COLO829 (cell line): ENCODE data around the gene TREML4.
A peak's percentile ranks its signal among the peaks of the same experiment; 100 is the strongest.
"Not testable (repeated sequence)": the region's sequence is repeated elsewhere in the genome, so short reads cannot be mapped to it uniquely, and the experiment has no call there.

ENCODE experiments used
- DNase-seq: peaks from one replicate; pipeline ENCODE4 v3.0.0; 2012; ENCODE audit warnings: low spot score

TREML4 gene, protein sequence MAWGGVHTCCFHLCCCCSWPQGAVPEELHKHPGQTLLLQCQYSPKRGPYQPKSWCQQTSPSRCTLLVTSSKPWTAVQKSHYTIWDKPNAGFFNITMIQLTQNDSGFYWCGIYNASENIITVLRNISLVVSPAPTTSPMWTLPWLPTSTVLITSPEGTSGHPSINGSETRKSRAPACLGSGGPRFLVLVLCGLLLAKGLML

DNA sequence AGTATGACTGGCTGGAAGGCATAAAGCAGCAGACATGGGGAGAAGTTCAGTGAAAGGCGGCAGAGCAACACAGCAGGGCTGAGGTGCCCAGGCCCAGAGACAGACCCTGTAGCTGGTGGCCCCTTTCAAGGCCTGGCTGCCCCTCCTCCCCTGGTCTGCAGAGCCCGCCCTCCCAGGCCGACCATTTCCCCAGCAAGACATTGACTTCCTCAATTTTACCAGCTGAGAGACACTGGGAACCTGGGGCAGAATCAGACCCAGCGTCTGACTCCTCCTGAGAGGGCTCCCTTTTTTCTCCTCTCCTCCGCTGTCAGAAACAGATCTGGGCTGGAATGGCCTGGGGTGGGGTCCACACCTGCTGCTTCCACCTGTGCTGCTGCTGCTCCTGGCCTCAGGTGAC is at the start of gene TREML4:
Gene TREML4, plus strand, starts transcription at position 254 of the 400 bp plus-strand sequence. Its CDS starts 79 bp downstream, at position 333.
- DNase-seq = no peak

DNA sequence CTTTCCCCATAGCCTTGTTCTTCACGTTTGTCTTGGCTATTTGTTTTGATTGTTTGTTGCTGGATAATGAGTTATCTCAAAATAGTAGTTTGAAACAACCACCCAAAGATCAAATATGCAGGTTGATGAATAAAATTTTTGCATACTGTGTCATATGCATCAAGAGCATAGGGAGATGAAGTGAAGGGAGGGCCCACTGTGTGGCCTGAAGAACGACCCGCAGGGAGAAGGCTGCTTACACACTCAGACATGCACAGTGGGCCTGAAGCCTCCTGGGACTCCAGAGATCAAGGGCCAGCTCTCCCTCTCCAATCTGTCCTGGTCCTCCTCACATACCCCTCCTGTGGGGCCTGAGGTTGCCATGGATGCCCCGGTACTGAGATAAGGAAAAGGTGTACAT is 49.0 kb upstream of the TREML4 start:
- DNase-seq = no peak

DNA sequence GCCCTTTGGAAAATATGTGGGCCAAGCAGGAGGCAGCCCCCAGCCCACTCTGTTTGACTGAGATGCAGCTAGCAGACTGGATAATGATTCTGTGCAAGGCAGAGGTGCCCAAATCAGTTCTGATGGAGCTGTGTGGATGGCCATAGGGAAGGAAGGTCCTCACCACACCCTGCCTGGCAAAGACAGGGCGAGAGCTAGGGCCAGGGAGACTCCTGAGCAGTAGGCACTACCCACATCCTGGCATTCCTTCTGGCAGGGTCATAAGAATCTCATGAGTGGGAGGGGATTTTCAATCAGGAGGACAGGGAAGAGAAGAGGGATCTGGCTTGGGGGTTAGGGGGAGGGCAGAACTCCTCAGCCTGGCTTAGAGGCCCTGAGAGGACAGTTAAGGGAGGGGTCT is 46.6 kb upstream of the TREML4 start:
- no peak for DNase-seq

DNA sequence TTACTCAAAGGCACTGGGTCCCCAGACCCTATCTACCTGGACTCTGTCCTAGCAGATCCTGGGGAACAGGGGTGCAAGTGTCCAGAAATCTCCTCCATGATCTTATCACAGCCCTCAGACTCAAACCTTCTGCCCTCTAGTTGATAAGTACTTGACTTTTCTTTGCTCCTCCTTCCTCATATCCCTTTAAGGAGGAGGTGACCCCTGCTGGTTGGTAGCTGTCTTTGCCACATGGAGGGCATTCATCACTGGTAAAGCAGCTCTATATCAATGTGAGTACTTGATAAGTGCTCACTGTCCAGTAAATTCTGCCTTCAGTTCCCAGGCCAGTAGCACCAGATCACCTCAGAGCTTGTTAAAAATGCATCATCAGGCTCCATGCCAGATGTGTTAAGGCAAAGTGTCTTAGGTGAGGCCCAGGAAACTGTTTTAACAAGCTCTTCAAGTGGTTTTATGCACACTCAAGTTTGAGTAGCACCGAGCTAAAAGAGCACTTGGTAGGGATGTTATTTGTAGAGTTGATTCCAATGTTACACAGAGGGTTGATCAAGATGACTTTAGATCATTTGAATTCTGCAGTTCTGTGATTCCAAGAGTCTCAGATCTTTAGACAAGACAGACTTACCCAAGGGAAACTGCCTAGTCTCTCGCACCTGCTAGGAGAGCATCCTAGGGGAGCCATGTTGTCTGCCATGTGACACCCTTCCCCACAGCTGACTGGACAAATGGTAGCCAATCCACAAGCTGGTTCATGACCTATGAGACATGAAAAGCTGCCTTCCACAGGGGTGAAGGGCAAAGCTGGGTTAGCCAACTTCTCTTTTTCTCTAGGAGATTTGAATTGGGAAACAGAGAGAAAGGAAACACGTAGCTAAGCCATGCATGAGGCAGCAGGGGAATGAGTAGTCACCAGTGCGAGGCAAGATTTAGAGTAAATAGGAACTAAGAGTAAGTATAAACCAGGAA is 45.8 kb upstream of the TREML4 start:
- peak; percentile 76 for DNase-seq

DNA sequence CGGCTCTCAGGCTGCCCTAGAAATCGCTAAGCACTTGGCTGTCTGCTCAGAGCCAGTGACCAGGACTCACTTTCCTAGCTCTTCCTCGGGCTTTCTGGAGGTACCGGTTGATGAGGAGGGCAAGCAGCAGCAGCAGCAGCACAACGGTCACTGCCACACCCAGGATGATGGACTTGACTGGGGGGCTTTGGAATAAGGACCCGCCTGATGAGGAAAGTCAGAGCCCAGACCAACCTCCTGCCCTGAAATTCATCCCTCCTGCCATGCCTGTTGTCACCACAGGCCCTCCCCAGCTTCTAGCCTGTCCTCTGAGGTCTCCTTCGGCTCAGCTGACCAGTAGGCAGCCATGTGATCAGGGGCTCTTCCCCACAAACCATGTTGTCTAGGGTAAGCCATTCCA is 43.4 kb upstream of the TREML4 start:
- no peak for DNase-seq

DNA sequence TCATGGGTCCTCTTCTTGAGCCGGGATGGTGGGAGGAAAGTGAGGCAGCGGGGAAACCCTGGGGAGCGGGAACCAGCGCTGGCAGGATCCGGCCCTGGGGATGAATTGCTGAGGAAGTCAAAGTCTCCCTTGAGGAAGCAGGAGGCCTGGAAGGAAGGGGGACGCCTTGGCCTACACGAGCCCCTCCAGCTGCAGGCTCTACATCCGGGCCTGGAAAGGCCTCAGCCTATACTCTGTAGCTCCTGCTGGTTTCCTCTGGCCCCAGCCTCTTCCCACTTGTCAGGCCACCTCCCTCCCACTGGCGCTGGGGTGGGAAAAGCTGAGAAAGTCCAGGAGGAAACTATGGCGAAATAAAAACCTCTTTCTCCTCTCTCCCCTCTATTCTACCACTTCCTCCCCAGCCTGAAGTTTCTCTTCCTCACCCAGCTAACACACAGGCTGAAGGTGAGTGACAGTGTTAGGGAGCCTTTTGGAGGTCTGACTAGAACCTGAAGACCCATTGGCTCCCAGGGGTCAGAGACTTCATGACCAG is 42.1 kb upstream of the TREML4 start:
- no peak for DNase-seq

DNA sequence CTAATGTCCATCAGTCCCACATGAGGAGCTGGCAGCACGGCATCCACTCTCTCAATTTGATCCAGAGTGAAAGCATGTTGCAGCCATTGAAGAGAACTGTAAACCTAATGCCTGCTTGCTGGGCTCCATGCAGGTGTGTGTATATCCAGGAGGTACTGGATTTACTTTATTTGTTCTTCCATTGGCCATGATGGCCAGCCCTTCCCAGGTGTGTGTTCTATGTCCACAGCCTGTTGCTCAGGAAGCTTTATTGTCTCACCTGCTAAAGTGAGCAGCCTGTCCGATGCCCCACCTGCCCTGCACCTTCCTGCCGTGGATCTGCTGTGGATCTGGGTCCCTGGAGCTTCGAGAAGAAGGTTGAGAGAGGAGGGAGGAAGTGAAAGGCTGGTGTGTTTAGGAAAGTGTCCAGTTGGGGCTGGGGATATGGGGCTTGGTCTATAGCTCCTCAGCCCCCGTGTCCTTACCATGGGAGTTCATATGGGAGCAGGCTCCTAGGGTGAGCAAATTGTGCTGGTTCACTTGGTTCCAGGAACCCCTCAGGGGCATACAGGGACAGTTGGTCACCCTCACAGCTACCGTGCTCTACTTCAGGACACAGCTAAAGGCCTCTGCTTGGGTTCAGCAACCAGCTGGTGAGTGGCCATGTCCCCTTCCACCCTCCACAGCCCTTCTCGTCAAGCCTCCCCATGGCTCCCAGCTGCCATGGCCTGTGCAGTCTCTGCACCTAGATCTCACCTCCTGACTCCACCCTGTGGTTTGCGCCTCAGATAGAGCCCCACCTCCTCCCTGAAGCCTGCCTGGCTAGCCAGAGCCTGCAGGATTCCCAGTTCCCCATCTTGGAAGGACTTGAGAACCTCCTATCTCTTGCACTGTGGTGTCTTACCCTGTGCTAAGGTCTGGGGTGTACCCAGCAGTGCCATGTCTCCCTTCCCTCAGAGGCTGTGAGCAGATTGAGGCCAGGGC is 39.9 kb upstream of the TREML4 start:
- no peak for DNase-seq

DNA sequence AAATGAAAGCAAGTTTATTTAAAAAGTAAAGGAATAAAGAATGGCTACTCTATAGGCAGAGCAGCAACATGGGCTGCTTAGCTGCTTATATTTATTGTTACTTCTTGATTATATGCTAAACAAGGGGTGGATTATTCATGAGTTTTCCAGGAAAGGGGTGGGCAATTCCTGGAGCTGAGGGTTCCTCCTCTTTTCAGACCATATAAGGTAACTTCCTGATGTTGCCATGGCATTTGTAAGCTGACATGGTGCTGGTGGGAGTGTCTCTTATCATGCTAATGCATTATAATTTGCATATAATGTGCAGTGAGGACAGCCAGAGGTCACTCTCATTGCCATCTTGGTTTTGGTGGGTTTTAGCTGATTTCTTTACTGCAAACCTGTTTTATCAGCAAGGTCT is 39.1 kb upstream of the TREML4 start:
- not testable (repeated sequence) for DNase-seq

DNA sequence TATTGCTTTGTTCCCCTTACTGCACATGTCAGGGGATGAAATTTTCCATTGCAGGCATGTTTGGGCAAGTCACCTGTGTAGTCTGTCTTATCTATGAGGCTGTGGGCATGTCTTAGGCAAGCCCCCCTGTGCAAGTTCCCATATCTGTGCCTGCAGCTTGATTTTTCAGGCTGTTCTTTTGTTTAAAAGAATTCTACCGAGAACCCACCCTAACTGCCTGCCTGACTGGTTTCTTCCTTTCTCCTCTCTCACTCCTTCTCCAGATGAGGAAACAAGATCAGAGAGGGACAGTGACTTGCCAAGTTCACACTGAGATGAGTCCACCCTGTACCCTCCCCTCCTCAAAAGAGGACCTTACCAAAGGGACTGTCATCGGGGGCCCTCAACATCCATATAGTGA is 38.2 kb upstream of the TREML4 start:
- DNase-seq = no peak

DNA sequence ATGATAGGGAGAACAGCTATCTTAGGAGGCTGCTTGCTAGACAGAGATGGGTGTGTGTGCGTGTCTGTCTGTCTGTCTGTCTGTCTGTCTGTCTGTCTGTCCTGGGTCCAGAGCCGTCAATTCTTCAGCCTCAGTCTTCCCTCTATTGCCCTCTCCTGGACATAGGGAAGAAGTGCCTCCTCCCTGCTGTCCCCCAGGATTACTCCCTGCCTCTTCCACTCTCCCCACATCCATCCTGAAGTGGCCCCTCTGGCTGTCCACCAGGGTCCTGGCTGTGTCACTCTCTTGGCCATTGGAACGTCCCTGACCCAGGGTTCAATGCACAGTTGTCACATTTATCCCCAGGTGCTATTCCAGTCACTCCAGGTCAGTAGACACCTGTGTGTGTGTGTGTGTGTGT is 37.4 kb upstream of the TREML4 start:
- no peak for DNase-seq

DNA sequence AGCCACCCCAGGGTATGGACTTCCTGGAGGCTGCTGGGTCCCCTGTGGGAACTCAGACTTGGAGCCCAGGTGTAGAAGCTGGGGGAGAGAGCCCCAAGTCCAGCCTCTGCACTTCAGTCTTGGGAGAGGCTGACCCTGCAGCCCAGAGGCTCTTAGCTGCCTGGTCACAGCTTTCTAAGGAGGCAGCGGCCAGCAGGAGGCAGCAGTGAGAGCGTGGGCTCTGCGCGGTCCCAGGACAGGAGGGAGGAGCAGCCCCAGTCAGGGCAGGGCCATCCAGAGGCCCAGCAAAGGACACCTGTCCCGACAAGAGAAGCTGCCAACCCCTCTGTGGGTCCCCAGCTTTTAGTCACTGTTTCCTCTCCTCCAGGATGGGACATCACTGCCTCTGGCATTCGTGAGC is 36.6 kb upstream of the TREML4 start:
- peak; percentile 28 for DNase-seq

DNA sequence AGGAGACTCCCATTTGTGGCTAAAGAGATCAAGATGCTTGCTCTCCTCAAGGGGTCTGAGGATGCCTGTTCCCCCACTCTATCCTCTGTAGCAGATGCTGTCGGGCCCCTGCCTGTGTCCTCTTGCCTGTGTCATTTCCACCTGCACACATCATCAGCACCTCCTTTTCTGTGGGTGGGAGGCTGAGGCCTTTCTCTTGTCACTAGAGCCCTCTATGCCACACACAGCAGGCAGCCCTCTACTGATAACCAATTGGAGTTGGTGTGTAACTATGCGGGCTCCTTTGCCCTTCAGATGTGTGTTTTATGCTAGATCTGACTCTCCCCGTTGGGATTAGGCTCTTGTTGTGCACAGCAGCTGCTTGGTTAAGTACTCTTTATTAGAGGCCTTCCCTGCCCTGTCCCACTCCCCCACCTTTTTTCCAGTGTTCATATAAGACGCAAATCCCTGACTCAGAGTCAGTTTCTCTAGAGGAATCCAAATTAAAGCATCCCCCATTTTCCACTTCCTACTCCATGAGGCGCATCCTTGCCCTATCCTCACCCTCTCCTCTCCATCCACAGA is 34.9 kb upstream of the TREML4 start:
- DNase-seq = no peak

DNA sequence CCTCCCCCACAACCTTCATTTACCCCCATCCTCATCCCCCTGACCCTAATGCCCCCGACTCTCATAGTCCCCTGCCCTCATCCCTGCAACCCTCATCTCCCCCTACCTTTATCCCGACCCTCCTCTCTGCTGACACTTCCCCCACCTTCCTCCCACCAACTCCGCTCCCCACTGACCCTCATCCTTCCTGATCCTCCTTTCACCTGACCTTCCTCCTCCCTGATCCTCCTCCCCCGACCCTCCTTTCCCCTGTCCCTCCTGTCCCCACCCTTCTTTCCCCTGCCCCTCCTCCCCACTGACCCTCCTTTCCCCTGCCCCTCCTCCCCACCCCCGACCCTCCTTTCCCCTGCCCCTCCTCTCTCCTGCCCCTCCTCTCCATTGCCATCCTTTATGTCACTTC is 34.3 kb upstream of the TREML4 start:
- no peak for DNase-seq

DNA sequence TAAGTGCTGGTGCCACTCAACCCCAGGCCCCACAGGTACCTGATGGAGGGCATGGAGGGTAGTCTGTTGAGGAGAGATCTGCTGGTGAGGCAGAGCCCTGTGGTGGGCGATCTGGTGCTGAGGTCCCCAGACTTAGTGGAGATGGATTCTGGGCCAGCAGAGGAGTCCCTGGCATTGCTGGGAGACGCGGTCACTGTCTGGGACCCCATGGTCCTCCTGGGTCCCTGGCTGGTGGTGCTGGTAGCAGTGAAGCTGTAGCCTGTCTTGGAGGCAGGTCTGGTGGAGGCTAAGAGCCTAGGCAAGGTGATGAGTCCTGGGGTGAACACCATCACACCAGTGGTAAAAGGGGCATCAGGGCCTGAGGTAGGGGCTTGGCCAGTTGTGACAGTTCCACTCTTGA is 33.8 kb upstream of the TREML4 start:
- DNase-seq = no peak

DNA sequence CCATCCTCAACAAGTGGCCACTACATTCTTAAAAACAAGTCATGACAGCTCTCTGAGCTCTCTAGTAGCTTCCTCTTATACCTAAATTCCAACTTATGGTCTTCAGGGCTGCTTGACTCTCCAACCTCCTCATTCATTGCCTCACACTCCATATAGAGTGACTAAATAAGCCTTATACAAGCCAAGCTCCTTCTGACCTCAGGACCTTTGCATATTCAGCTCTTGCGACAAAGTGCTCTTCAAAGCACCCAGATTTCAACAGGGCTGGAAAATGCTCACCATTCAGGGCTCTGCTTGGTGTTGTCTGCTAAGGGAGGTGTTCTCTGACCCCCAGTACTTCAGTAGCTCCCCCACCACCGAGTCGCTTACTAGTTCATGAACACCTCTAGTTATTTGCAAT is 30.9 kb upstream of the TREML4 start:
- DNase-seq = no peak

DNA sequence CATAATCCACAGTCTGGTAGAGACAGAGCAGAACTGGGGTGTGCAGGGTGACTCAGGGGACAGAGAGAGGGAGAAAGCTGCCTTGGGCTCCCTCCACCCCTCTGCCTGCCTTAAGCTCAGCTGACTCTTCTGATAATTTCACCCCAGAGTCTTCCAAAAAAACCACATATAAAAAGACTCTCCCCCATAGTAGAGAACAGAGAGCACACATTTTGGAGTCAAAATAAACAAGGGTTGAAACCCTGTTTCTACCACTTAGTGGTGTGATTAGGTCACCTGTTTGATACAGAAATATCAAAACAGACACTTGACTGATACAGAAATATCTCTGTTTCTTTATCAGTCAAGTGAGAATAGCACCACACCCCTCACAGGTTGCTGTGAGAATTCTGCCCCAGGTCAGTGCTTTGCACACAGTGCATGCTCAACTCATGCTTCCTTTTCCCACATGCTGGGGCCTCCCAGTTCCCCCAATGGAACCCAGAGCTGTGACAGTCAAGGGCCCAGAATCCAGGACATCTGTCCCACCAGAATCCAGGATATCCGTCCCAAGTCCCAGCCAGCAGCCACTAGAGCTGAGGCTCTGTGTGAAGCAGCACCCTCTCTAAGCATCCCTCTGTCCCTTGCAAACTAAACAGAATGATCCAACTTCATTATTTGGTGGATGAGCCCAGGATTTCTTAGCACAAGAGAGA is 28.4 kb upstream of the TREML4 start:
- no peak for DNase-seq

DNA sequence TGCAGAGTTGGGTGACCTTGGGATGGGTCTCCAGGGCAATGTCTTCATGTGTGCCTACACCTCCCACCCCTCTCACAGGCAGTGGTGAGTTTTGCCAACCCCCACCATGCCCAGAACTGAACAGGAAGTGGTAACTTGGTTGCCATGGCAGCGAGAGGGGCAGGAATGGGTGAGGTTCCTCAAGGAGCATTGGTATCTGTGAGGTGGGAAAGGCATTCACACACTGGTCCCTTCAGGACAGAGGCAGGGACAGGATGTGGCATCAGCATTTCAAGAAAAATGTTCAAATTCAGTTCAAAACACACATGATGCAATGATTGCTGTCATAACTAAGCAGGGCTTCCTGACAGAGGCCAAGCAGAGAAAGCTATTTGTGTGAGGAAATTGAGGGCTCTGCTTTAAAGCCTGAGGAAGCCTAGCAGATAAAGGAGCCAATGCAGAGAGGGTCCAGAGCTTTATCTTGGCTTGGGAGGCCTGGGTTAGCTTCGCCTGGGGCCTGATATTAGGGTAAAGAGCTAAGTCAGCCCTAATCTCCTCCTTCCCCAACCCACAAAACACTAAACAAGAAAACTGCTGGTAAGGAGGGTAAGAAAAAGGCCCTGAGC is 27.8 kb upstream of the TREML4 start:
- no peak for DNase-seq

DNA sequence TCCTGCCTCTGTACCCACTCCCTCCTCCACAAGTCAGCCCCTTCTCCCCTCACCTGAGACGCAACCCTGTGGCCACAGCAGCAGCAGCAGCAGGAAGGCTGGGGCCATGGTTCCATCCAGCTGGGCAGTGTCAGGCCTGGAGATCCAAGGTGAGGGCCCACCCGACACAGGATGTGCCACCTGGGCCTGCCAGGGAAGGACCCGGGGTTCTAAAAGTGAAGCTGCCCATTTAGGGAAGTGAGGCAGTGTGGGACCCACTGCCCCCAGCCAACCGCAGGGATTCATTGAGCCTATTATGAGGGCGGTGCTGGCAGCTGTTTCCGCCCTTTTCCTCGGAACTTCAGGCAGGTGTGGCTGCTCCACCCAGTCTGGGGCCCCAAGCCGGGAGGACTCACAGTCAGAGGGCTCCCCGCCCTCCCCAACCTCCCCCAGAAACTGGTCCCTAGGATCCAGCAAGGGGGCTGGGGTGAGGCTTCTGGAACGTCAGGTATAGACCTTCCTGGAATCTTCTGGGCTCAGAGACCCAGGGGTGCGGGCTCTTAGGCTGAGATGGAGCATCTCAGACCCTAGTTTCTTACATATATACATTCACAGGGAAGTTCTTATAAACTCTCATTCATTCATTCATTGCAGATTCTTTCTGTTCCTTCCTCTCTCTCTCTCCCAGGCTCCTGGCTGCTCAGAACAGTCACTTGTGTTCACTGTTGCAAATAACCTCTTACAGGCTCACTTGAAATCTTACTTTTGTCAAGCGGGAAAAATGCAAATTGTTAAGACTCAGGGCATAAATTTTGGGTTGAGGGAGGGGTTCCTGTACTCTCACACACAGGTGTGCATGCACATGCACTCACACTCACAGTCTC is 27.0 kb upstream of the TREML4 start, which contains the start of gene TREML2:
Gene TREML2, minus strand, starts transcription at position 249 of the 863 bp plus-strand sequence. Its CDS starts 141 bp downstream, at position 108.
- DNase-seq = no peak

DNA sequence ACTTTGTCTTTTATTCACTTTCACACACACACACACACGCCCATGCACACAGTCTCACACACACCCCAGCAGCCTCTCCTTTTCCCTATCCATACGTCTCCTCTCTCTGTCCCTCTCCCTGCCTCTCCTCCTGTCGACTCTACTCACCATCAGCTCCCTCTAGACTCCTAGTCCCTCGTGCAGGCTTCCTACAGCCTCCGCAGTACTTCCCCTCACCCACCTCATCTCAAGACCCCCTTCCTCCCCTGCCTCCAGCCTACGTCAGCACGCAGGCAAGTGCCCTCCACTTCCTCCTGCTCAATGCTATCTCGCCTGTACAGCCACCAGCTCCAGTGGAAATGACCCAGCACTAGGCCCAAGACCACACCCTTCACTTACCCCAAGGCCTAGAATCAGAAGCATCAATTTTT is 26.4 kb upstream of the TREML4 start:
- DNase-seq = no peak

DNA sequence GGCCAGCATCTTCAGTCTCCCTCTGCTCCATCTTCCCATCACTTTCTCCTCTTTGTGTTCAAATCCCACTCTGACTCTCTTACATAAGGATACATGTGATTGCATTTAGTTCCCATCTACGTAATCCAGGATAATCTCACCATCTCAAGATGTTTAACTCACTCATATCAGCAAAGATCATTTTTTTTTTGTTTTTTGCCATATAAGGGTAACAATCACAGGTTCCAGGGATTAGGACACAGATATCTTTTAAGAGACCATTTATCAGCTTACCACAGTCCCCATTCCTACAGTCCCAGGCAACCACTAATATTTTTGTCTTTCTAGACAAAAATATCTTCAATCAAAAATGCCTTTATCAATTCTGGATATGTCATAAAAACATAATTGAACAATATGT is 24.0 kb upstream of the TREML4 start:
- DNase-seq = no peak
